HFF-Myc (cell line): ENCODE results near the gene RGS9BP.
"Not testable (repeated sequence)": the region's sequence is repeated elsewhere in the genome, so short reads cannot be mapped to it uniquely, and the experiment has no call there.

Source experiments
- DNase-seq: peaks from one replicate; pipeline ENCODE4 v3.0.0-alpha.2; 2011; ENCODE audit warnings: low read depth; ENCODE audit errors: extremely low read depth
- H3K4me3 ChIP-seq: replicated peaks from 2 replicates; pipeline ENCODE4 v1.5.1; 2011; ENCODE audit warnings: low read depth, mild to moderate bottlenecking, control low read depth, low read length
- CTCF ChIP-seq: IDR thresholded peaks from 2 replicates; pipeline ENCODE4 v1.5.1; 2012; ENCODE audit warnings: mild to moderate bottlenecking, low read depth, low read length, control low read depth; ENCODE audit errors: missing control alignments

Gene RGS9BP

GRCh38 chr19:32638625-32639024 lies 37.0 kb upstream of the RGS9BP start:
- no peak for DNase-seq
- H3K4me3 ChIP-seq: no peak overlapping the region
- TF ChIP-seq CTCF: no peak

GRCh38 chr19:32642771-32643170 lies 32.9 kb upstream of the RGS9BP start:
- no peak for TF ChIP-seq CTCF
- no peak for DNase-seq
- H3K4me3 ChIP-seq: no peak overlapping the region

GRCh38 chr19:32646556-32646955 lies 29.1 kb upstream of the RGS9BP start:
- H3K4me3 ChIP-seq: no peak overlapping the region
- no peak for TF ChIP-seq CTCF
- no peak for DNase-seq

- no peak for DNase-seq
- H3K4me3 ChIP-seq: no peak overlapping the region
- TF ChIP-seq CTCF: no peak
These were observed 28.3 kb upstream of the RGS9BP start for GRCh38 chr19:32647361-32647760.

GRCh38 chr19:32649751-32650150 lies 25.9 kb upstream of the RGS9BP start:
- H3K4me3 ChIP-seq: no peak overlapping the region
- DNase-seq: no peak
- TF ChIP-seq CTCF: no peak

GRCh38 chr19:32650671-32651070 lies 25.0 kb upstream of the RGS9BP start:
- TF ChIP-seq CTCF: no peak
- H3K4me3 ChIP-seq: no peak overlapping the region
- DNase-seq: no peak

GRCh38 chr19:32651729-32652140 lies 23.9 kb upstream of the RGS9BP start:
- no peak overlapping the region for H3K4me3 ChIP-seq
- TF ChIP-seq CTCF: no peak
- DNase-seq: no peak

- not testable (repeated sequence) for H3K4me3 ChIP-seq, DNase-seq
These were observed 23.3 kb upstream of the RGS9BP start for GRCh38 chr19:32652331-32652730.
